ENCODE measurements around the gene RGP1.

DNA sequence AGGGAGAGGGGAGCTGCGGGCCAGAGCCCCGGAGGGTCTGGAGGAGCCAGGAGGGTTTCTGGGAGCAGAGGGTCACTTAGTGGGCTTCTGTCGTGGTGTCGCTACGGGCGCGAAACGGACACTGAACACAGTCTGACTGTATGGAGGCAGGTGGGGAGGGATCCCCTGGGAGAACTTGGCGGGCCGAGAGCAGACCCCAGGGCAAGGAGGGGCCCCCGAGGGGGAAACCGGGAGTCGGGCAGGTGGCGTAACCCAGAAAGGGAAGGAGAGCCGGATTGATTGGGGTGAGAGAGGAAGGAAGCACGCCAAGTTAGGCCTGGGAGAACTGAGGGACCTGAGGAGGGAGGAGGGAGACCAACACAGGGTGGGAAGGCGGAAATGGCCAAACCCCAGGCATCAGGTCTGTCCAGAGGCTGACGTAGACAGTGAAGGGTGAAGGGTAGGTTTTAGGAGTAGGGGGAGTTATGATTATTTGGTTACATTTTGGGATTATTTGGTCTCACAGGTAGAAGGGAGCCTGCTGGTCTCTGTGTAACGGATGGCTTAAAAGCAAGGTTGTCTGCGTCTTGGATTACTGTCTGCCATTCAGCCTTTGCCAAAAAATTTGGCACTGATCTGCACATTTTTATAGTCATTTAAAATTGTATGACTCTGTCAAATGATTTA lies 8.3 kb downstream of the RGP1 start:
- TF ChIP-seq, protein P1, sequence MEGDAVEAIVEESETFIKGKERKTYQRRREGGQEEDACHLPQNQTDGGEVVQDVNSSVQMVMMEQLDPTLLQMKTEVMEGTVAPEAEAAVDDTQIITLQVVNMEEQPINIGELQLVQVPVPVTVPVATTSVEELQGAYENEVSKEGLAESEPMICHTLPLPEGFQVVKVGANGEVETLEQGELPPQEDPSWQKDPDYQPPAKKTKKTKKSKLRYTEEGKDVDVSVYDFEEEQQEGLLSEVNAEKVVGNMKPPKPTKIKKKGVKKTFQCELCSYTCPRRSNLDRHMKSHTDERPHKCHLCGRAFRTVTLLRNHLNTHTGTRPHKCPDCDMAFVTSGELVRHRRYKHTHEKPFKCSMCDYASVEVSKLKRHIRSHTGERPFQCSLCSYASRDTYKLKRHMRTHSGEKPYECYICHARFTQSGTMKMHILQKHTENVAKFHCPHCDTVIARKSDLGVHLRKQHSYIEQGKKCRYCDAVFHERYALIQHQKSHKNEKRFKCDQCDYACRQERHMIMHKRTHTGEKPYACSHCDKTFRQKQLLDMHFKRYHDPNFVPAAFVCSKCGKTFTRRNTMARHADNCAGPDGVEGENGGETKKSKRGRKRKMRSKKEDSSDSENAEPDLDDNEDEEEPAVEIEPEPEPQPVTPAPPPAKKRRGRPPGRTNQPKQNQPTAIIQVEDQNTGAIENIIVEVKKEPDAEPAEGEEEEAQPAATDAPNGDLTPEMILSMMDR (conservative IDR thresholded peaks at IDR 0.05; ENCODE audit: low read length): no peak
- TF ChIP-seq EZH2phosphoT487 (IDR thresholded peaks at IDR 0.05; ENCODE audit: borderline replicate concordance): no peak
